ENCODE measurements around the gene SPINT2. TPM values are rescaled to one million over a fixed set of nuclear protein-coding genes. Genes with fewer than 3 reads are reported as not detected.

SPINT2 gene
- total RNA-seq, 4 donors from 2014 or later, result 14.3 to 30.6 (median 24.0) TPM

- no peak for DNase-seq (ENCODE audit: low spot score)
- ATAC-seq (ENCODE audit: low FRiP score), result peak; percentile 48
- TF ChIP-seq CTCF (IDR thresholded peaks at IDR 0.05), result no peak
Observed at GRCh38 chr19:38263689-38264485, 486 bp upstream of the SPINT2 start.

- no peak for ATAC-seq (ENCODE audit: low FRiP score)
Observed at GRCh38 chr19:38265213-38265861, 964 bp downstream of the SPINT2 start.

DNA sequence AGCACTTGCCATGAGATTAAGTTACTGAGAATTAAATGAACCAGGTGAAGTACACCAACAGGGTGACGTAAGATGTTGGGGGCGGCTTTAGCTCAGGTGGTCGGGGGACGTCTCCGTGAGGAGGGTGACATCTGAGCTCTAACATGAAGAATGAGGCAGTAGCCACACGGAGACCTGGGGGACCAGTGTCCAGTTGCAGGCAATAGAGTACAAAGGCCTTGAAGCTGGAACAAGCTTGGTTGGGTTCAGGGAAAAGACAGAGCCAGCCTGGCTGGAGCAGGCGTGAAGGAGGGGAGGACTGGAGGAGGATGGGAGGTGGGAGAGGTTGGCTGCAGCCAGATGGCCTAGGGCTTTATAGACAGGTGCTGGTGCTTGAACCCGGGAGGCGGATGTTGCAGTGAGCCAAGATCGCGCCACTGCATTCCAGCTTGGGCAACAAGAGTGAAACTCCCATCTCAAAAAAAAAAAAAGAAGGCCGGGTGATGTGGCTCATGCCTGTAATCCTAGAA, 1.6 kb downstream of the SPINT2 start:
- TF ChIP-seq CTCF (IDR thresholded peaks at IDR 0.05), result no peak
- ATAC-seq (ENCODE audit: low FRiP score) (no peak), DNase-seq (ENCODE audit: low spot score) (no peak)

More at GRCh38 chr19:38265213-38265861, 964 bp downstream of the SPINT2 start:
- no peak for DNase-seq (ENCODE audit: low spot score)
- TF ChIP-seq CTCF (IDR thresholded peaks at IDR 0.05), result no peak

- DNase-seq (ENCODE audit: low spot score) (no peak), ATAC-seq (ENCODE audit: low FRiP score) (no peak)
- no peak for TF ChIP-seq CTCF (IDR thresholded peaks at IDR 0.05)
Observed at GRCh38 chr19:38266981-38267597, 2.7 kb downstream of the SPINT2 start.

GRCh38 chr19:38267761-38268483, 3.5 kb downstream of the SPINT2 start:
- TF ChIP-seq CTCF (IDR thresholded peaks at IDR 0.05), result no peak
- no peak for DNase-seq (ENCODE audit: low spot score)
- ATAC-seq (ENCODE audit: low FRiP score), result no peak

DNA sequence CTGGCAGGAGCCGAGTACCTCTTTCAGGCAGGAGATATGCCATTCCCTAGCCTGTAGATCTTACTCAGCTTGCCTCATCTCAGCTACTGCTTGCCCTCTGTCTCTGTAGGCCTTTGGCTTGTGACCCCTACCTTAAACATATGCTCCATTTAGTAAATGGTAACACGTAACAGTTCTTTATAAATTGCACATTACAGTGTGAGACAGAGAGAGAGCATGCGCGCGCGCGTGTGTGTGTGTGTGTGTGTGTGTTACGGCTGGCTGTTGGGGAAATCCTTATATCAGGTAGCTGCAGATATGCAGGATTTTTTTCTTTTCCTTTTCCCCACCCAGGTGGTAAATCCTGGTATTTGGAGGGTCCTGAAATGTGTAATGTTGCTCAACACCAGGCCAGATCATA, 4.2 kb downstream of the SPINT2 start:
- no peak for ATAC-seq (ENCODE audit: low FRiP score)
- TF ChIP-seq CTCF (IDR thresholded peaks at IDR 0.05), result no peak
- DNase-seq (ENCODE audit: low spot score), result no peak

Measured in omental fat pad (tissue), 4 donors.